BE2C (cell line): ENCODE measurements around the gene SPARC.

Experiments used
- DNase-seq: peaks from one replicate; pipeline ENCODE4 v3.0.0-alpha.2; 2020
- H3K27me3 ChIP-seq: fragments of 250-450 bp; sonication (Bioruptor Pico); 2 replicates; pipeline ENCODE4 v1.5.1; 2020; ENCODE audit warnings: mild to moderate bottlenecking
- H3K36me3 ChIP-seq: fragments of 250-450 bp; sonication (Bioruptor Pico); 2 replicates; pipeline ENCODE4 v1.5.1; 2020; ENCODE audit warnings: mild to moderate bottlenecking
- H3K4me1 ChIP-seq: fragments of 250-450 bp; sonication (Bioruptor Pico); 2 replicates; pipeline ENCODE4 v1.5.1; 2020
- H3K4me3 ChIP-seq: 2 replicates; pipeline ENCODE4 v1.5.1; 2011; ENCODE audit warnings: low read depth, low read length
- H3K9me3 ChIP-seq: fragments of 250-450 bp; sonication (Bioruptor Pico); 2 replicates; pipeline ENCODE4 v1.5.1; 2020
- TF ChIP-seq, protein P1 (sequence below): IDR thresholded peaks from 2 replicates; pipeline ENCODE4 v1.5.1; 2012; ENCODE audit warnings: mild to moderate bottlenecking, low read depth, low read length

SPARC gene

GRCh38 chr5:151677776-151678545 is 8.8 kb downstream of the SPARC start:
- Histone ChIP-seq H3K9me3 (no peaks in the 10 kb centered on the region), H3K4me3 (no peak overlapping the region), H3K4me1 (no peaks in the 10 kb centered on the region; the same call in none of the 2 replicates), H3K27me3 (no peaks in the 10 kb centered on the region), H3K36me3 (no peaks in the 10 kb centered on the region)
- DNase-seq: no peak
- TF ChIP-seq, protein P1, sequence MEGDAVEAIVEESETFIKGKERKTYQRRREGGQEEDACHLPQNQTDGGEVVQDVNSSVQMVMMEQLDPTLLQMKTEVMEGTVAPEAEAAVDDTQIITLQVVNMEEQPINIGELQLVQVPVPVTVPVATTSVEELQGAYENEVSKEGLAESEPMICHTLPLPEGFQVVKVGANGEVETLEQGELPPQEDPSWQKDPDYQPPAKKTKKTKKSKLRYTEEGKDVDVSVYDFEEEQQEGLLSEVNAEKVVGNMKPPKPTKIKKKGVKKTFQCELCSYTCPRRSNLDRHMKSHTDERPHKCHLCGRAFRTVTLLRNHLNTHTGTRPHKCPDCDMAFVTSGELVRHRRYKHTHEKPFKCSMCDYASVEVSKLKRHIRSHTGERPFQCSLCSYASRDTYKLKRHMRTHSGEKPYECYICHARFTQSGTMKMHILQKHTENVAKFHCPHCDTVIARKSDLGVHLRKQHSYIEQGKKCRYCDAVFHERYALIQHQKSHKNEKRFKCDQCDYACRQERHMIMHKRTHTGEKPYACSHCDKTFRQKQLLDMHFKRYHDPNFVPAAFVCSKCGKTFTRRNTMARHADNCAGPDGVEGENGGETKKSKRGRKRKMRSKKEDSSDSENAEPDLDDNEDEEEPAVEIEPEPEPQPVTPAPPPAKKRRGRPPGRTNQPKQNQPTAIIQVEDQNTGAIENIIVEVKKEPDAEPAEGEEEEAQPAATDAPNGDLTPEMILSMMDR: no peak

- Histone ChIP-seq H3K9me3 (no peaks in the 10 kb centered on the region), H3K27me3 (no peaks in the 10 kb centered on the region), H3K4me1 (no peaks in the 10 kb centered on the region), H3K4me3 (no peak overlapping the region), H3K36me3 (no peaks in the 10 kb centered on the region)
- TF ChIP-seq, protein P1: no peak
- no peak for DNase-seq
These were observed 10.0 kb downstream of the SPARC start for GRCh38 chr5:151676719-151677118.

GRCh38 chr5:151676314-151676712 is 10.4 kb downstream of the SPARC start:
- no peaks in the 10 kb centered on the region for H3K36me3 ChIP-seq
- no peak for DNase-seq
- no peaks in the 10 kb centered on the region for H3K27me3 ChIP-seq
- TF ChIP-seq, protein P1: no peak
- H3K9me3 ChIP-seq: no peaks in the 10 kb centered on the region
- H3K4me3 ChIP-seq: no peak overlapping the region
- no peaks in the 10 kb centered on the region for H3K4me1 ChIP-seq

DNA sequence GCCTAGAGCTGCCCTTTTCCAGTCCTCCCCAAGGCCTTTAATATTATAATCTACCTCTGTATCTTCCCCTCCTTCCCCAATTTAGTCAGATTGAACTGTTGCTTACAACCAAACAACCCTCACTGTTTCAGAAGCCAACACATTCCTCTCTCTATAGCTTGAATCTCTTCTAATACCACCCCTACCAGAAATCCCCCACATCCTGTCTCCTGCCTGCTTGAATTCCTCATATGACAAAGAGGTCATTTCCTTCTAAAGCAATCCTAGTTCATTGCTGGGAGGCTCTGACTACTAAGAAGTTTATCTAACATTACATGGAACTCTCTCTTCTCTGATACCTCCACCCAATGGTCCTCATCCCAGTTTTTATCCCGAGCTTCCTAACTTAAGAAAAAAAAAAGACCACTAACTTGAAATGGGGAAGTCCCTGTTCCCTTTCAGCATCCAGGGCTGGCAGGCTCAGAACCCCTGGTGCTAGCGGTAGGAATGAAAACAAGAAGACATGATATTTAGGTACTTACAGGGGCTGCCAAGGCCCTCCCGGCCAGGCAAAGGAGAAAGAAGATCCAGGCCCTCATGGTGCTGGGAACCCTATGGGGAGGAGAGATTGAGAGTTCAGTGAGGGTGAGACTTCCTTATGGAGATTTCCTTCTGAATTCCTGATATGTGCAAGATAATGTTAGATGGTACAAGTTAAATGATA is 11.0 kb downstream of the SPARC start:
- DNase-seq: no peak

DNA sequence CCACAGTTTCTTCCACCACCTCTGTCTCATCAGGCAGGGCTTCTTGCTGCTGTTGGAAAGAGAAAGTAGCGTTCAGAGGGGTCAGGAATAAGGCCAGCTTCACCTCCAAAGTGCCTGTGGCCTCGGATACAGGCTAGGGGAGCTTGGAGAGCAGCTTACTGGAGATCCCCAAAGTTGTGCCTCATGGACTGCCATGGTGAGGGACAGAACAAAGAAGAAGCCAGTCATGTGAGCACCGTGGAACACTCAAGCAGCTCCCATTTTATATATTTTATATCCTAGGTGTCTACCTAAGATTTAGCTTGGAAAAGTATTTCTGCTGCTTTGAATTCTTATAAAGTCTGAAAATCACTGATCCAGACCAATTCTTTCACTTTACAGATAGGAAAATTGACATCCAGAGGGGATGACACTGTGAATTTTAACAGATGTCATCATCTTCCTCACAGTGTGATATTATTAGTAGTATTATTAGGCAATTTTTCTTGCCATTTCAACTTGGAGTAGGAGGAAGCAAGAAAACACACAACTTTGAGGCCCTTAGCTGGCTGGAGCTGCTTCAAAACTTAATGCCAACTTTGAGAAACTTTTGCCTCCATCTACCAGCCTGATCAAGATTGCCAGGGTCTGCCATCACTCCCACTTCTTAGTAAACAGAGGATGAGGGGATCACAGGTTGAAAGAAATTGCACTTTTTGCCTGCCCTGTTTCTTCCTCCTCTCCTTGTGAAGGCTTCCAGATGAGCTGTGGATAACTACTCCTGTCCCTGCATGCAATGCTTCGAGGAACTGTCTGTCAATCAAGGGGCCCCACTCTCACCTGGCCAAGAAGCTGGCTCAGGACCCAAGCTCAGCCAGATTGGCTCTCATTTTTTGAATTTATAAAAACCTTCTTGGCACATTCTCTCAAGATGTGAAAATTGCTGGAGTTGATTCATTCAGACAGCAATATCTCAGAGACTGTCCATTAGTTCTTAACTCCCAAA is 11.8 kb downstream of the SPARC start:
- Histone ChIP-seq H3K27me3 (no peaks in the 10 kb centered on the region), H3K4me1 (peaks cover 6% of the 10 kb centered on the region), H3K36me3 (no peaks in the 10 kb centered on the region), H3K9me3 (no peaks in the 10 kb centered on the region), H3K4me3 (no peak overlapping the region)
- no peak for DNase-seq
- TF ChIP-seq, protein P1: no peak

More for the DNA sequence above, 11.0 kb downstream of the SPARC start:
- no peaks in the 10 kb centered on the region for H3K4me1 ChIP-seq
- H3K9me3 ChIP-seq: no peaks in the 10 kb centered on the region
- no peaks in the 10 kb centered on the region for H3K27me3 ChIP-seq
- H3K4me3 ChIP-seq: no peak overlapping the region
- TF ChIP-seq, protein P1: no peak
- H3K36me3 ChIP-seq: no peaks in the 10 kb centered on the region
